Thoracic aorta (tissue), 2 donors: ENCODE measurements around the gene SLC25A4. TPM values are rescaled to one million over a fixed set of nuclear protein-coding genes. Genes with fewer than 3 reads are reported as not detected.

Source experiments
- ATAC-seq: fragments of 150-250 bp; one replicate; pipeline ENCODE4 v1.8.0; 2017; ENCODE audit warnings: low read depth; ENCODE audit not compliant: insufficient number of reproducible peaks, low FRiP score
- DNase-seq: peaks from one replicate; pipeline ENCODE4 v3.0.0-alpha.2; 2020; ENCODE audit warnings: low spot score
- H3K27ac ChIP-seq, 2 donors: fragments of 200-600 bp; sonication (generic); 1 replicate in 1 of 2; 2 replicates in 1 of 2; pipeline ENCODE4 v1.5.1; 2016; ENCODE audit warnings: mild to moderate bottlenecking in 2 of 2, moderate library complexity in 2 of 2
- H3K27me3 ChIP-seq: fragments of 200-600 bp; sonication (generic); replicated peaks from 2 replicates; pipeline ENCODE4 v1.6.0; 2016; ENCODE audit warnings: mild to moderate bottlenecking; ENCODE audit not compliant: insufficient read depth
- H3K36me3 ChIP-seq: fragments of 200-600 bp; sonication (generic); one replicate; pipeline ENCODE4 v1.5.1; 2016
- H3K4me1 ChIP-seq, 2 donors: fragments of 200-600 bp; sonication (generic); 1 replicate in 1 of 2; 2 replicates in 1 of 2; pipeline versions ENCODE4 v1.5.1 to v1.6.0; 2016; ENCODE audit warnings: low read depth in 2 of 2, mild to moderate bottlenecking in 1 of 2; ENCODE audit not compliant: control insufficient read depth in 1 of 2
- H3K4me3 ChIP-seq: fragments of 200-600 bp; sonication (generic); 2 replicates; pipeline ENCODE4 v1.5.1; 2016; ENCODE audit warnings: mild to moderate bottlenecking
- H3K9me3 ChIP-seq: fragments of 200-600 bp; sonication (generic); 2 replicates; pipeline ENCODE4 v1.5.1; 2016
- total RNA-seq, 2 donors: library from RNA; depleted of rRNA; stranded (reverse); fragments of >200 nt; gene quantifications; one replicate each; pipeline versions ENCODE4 v1.1.0 to v1.2.3, GENCODE V29; 2016
- TF ChIP-seq, protein P1 (sequence below): fragments of 200-600 bp; sonication (generic); IDR thresholded peaks from one replicate; pipeline ENCODE4 v1.5.1; 2019; ENCODE audit warnings: antibody characterized with exemption

Gene SLC25A4
- total RNA-seq, 2 donors from 2014 or later, result 78.3 to 108 TPM

DNA sequence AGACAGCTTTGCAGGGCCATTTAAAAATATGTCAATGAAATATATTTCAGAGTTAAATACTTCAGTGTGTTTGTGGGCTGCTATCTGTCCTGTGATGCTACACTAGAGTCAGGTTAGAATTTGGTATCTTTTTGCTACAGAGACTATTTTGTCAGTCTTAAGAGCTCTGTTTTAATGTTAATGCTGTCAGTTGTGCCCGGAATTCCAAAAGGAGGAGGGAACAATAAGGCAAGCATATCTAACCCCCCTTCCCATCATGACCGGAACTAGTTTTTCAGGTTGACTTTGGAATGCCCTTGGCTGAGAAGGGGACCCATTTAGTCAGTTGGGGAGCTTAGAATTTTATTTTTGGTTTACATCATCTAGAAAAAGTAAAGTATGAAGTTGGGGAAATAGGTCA lies 34.9 kb upstream of the SLC25A4 start:
- no peaks in the 10 kb centered on the region for H3K9me3 ChIP-seq
- ATAC-seq (no peak), DNase-seq (no peak)
- TF ChIP-seq, protein P1, sequence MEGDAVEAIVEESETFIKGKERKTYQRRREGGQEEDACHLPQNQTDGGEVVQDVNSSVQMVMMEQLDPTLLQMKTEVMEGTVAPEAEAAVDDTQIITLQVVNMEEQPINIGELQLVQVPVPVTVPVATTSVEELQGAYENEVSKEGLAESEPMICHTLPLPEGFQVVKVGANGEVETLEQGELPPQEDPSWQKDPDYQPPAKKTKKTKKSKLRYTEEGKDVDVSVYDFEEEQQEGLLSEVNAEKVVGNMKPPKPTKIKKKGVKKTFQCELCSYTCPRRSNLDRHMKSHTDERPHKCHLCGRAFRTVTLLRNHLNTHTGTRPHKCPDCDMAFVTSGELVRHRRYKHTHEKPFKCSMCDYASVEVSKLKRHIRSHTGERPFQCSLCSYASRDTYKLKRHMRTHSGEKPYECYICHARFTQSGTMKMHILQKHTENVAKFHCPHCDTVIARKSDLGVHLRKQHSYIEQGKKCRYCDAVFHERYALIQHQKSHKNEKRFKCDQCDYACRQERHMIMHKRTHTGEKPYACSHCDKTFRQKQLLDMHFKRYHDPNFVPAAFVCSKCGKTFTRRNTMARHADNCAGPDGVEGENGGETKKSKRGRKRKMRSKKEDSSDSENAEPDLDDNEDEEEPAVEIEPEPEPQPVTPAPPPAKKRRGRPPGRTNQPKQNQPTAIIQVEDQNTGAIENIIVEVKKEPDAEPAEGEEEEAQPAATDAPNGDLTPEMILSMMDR, result no peak
- no peaks in the 10 kb centered on the region for H3K27me3 ChIP-seq
- H3K27ac ChIP-seq, result no peak overlapping the region
- peaks cover 7 to 31% of the 10 kb centered on the region in 2 donors for H3K4me1 ChIP-seq
- no peaks in the 10 kb centered on the region for H3K36me3 ChIP-seq
- no peak overlapping the region for H3K4me3 ChIP-seq

DNA sequence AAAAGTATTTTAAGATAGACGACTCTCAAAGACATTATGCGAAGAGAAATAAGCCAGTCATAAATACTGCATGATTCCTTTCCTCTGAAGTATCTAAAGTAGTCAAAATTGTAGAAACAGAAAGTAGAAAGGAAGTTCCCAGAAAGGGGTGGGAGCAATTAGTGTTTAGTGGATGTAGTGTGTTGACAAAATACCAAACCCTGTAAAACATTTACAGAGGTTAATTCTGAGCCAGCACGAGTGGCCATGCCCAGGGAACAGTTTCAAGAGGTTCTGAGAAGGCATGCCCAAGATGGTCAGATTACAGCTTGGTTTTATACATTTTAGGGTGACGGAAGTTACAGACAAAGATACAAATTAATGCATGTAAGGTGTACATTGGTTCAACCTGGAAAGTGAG lies 34.4 kb upstream of the SLC25A4 start:
- no peak overlapping the region for H3K4me3 ChIP-seq
- H3K27ac ChIP-seq, result no peak overlapping the region

DNA sequence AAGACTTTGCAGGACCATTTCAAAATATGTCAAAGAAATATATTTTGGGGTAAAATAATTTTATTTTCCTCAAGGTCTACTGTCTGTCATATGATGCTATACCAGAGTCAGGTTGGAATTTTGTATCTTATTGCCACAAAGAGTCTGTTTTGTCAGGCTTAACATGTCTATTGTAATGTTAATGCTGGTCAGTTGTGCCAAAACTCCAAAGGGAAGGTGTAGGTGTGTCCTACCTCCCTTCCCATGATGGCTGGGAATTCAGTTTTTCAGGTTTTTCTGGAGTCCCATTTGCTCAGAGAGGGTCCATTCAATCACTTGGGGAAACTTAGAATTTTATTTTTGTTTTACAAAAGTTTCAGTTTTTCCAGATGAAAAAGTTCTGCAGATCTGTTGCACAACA lies 33.3 kb upstream of the SLC25A4 start:
- H3K27ac ChIP-seq, result no peak overlapping the region
- no peaks in the 10 kb centered on the region for H3K9me3 ChIP-seq
- no peak for DNase-seq
- H3K27me3 ChIP-seq, result no peaks in the 10 kb centered on the region
- H3K36me3 ChIP-seq, result no peaks in the 10 kb centered on the region
- TF ChIP-seq, protein P1, result no peak
- no peak overlapping the region for H3K4me3 ChIP-seq
- no peak for ATAC-seq
- peaks cover 7 to 34% of the 10 kb centered on the region in 2 donors for H3K4me1 ChIP-seq

More for the DNA sequence above, 34.4 kb upstream of the SLC25A4 start:
- Histone ChIP-seq H3K36me3 (no peaks in the 10 kb centered on the region), H3K27me3 (no peaks in the 10 kb centered on the region), H3K4me1 (peaks cover 7 to 34% of the 10 kb centered on the region in 2 donors), H3K9me3 (no peaks in the 10 kb centered on the region)
- no peak for DNase-seq
- TF ChIP-seq, protein P1, result no peak
- ATAC-seq, result no peak

DNA sequence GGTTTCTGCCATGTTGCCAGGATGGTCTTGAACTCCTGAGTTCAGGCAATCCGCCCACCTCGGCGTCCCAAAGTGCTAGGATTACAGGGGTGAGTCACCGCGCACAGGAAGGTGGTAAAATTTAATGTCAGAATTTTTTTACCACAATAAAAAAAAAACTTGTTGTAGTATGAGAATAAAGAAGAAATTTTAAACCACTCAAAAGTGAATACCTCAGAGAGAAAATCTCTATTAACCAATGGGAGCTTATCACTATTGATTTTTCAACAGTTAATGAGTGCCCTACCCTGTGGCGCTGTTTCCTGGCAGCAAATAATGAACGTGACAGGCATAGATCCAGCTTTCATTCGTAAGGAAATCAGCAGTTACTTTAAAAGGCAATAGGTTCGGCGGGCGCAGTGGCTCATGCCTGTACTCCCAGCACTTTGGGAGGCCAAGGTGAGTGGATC lies 32.7 kb upstream of the SLC25A4 start:
- Histone ChIP-seq H3K27me3 (no peaks in the 10 kb centered on the region), H3K27ac (no peak overlapping the region), H3K36me3 (no peaks in the 10 kb centered on the region), H3K4me3 (no peak overlapping the region), H3K9me3 (no peaks in the 10 kb centered on the region), H3K4me1 (peaks cover 7 to 34% of the 10 kb centered on the region in 2 donors)
- TF ChIP-seq, protein P1, result no peak
- ATAC-seq (no peak), DNase-seq (no peak)

DNA sequence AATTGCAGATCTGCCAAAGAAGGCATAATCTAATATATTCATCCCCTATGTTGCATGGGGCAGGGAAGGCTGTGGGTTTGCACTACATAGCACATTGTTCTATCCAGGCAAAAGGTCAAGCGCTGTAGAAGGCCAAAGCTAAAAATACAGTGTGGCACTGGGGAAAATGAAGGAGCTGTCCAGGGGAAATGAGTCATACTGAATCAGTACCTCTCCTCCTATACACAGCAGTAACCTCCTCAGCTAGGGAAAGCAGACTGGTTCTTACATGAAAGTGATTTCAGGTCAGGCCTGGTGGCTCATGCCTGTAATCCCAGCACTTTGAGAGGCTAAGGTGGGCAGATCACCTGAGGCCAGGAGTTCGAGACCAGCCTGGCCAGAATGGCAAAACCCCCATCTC lies 31.0 kb upstream of the SLC25A4 start:
- DNase-seq, result peak; percentile 45
- Histone ChIP-seq H3K36me3 (no peaks in the 10 kb centered on the region), H3K9me3 (no peaks in the 10 kb centered on the region), H3K27me3 (no peaks in the 10 kb centered on the region), H3K4me3 (no peak overlapping the region), H3K27ac (peak overlapping the region; percentile 45 to 65), H3K4me1 (peaks cover 12 to 42% of the 10 kb centered on the region in 2 donors)
- peak; percentile 100 for ATAC-seq
- TF ChIP-seq, protein P1, result no peak
